Kidney (tissue), 14 donors: ENCODE data around the gene DEDD2. TPM values are rescaled to one million over a fixed set of nuclear protein-coding genes. Genes with fewer than 3 reads are reported as not detected.
A peak's percentile ranks its signal among the peaks of the same experiment; 100 is the strongest.

Experiments
- DNase-seq, 5 donors: peaks; one replicate each; pipeline ENCODE4 v3.0.0-alpha.2; 2013 to 2020
- FAIRE-seq: peaks from 2 replicates; lab custom pipeline; 2012; peaks lifted over from hg19 to GRCh38; lab: Jason Lieb, UNC
- H3K27ac ChIP-seq, 2 donors: one replicate each; pipeline ENCODE4 v1.7.0; 2013; ENCODE audit warnings: low read depth in 2 of 2, low read length in 2 of 2, inconsistent platforms in 1 of 2
- H3K27me3 ChIP-seq: one replicate; pipeline ENCODE4 v1.7.1; 2013; ENCODE audit warnings: low read length, inconsistent platforms; ENCODE audit not compliant: control insufficient read depth, insufficient read depth
- H3K36me3 ChIP-seq, 3 donors: one replicate each; pipeline versions ENCODE4 v1.7.0 to v1.7.1; 2013; ENCODE audit warnings: low read length in 3 of 3, control low read depth in 1 of 3, inconsistent platforms in 1 of 3; ENCODE audit not compliant: insufficient read depth in 3 of 3, control insufficient read depth in 2 of 3
- H3K4me1 ChIP-seq, 3 donors: one replicate each; pipeline versions ENCODE4 v1.7.0 to v1.7.1; 2013; ENCODE audit warnings: low read length in 3 of 3, inconsistent platforms in 1 of 3, low read depth in 1 of 3; ENCODE audit not compliant: control insufficient read depth in 2 of 3, insufficient read depth in 2 of 3
- H3K4me3 ChIP-seq, 3 donors: one replicate each; pipeline versions ENCODE4 v1.7.0 to v1.8.1; 2013; ENCODE audit warnings: low read length in 3 of 3, control low read depth in 1 of 3, inconsistent platforms in 1 of 3
- H3K9ac ChIP-seq, 3 donors: one replicate each; pipeline versions ENCODE4 v1.7.0 to v1.7.1; 2013; ENCODE audit warnings: low read length in 3 of 3, control low read depth in 1 of 3, inconsistent platforms in 1 of 3
- H3K9me3 ChIP-seq, 3 donors: one replicate each; pipeline versions ENCODE4 v1.7.0 to v1.7.1; 2013; ENCODE audit warnings: low read length in 3 of 3, control low read depth in 1 of 3, inconsistent platforms in 1 of 3; ENCODE audit not compliant: control insufficient read depth in 2 of 3, insufficient read depth in 1 of 3
- CTCF ChIP-seq: IDR thresholded peaks from 3 replicates; pipeline ENCODE4 v1.5.1; 2012; ENCODE audit warnings: mild to moderate bottlenecking, moderate library complexity, borderline replicate concordance; ENCODE audit not compliant: insufficient read depth; ENCODE audit errors: extremely low read depth
- intact Hi-C: fragments of 100-400 bp; cut with DNase I; formaldehyde crosslinking; loops from one replicate; pipeline ENCODE4 v1.11.1; 2022
- polyA plus RNA-seq: library from polyadenylated mRNA; stranded (reverse); fragments of 350-450 nt; fragmentation: Illumina TruSeq; extraction: RNeasy Lipid Tissue Mini Kit (QIAGEN cat#74804); gene quantifications from one replicate; pipeline ENCODE4 v1.2.3, GENCODE V29; 2014; ENCODE audit warnings: low read depth, low replicate concordance; ENCODE audit not compliant: insufficient read depth
- total RNA-seq: library from RNA; stranded (reverse); fragmentation: NEBNext Ultra II Directional; extraction: Animal tissue kit (Norgen Biotek cat#: 25700); gene quantifications from one replicate; pipeline ENCODE4 v1.2.1, GENCODE V29; 2021
- donor health status: control.
- donor health status: control.
- donor health status: control.
- donor health status: control.
- donor health status: control.
- donor health status: DM: yes; HTN: yes; CAD: no.
- donor health status: Normal renal cell carcinoma (clear cell type).

DEDD2 gene
- total and polyA plus RNA-seq, 2 donors from 2014 or later = 26.1 to 36.3 TPM

GRCh38 chr19:42239544-42240220 is 22.2 kb upstream of the DEDD2 start:
- peaks cover 0 to 14% (median 5%) of the 10 kb centered on the region in 3 donors for H3K36me3 ChIP-seq

DNA sequence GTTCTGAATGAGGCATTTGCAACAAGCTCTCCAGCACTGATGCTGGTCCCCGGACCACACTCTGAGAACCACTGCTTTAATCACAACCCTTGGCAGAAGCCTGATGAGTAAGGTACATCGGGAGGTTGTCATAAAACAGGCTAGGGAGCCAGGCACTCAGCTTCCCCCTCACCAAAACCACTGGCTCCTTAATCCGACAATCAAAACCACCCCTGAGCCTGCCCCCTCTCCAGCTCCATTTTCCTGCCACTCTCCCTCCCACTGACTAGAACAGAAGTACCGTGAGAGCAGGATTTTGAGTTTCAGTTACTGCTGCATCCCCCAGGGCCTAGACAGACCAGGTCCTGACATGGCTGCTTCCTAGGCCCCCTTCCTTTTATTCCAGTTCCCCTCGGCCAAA is 17.7 kb upstream of the DEDD2 start:
- TF ChIP-seq CTCF = no peak
- DNase-seq = no peak
- Histone ChIP-seq H3K27ac (no peak overlapping the region), H3K4me1 (peaks cover 0 to 4% (median 0%) of the 10 kb centered on the region in 3 donors), H3K36me3 (peaks cover 0 to 32% (median 22%) of the 10 kb centered on the region in 3 donors), H3K27me3 (no peaks in the 10 kb centered on the region), H3K4me3 (no peak overlapping the region), H3K9me3 (no peaks in the 10 kb centered on the region), H3K9ac (no peak overlapping the region)
- no peak for FAIRE-seq
- intact Hi-C loops = no loop called here

More at GRCh38 chr19:42239544-42240220, 22.2 kb upstream of the DEDD2 start:
- DNase-seq = peak in 1 of 5 donors; percentile 38
- no peaks in the 10 kb centered on the region for H3K27me3 ChIP-seq
- H3K4me1 ChIP-seq = peaks cover 0 to 11% (median 7%) of the 10 kb centered on the region in 3 donors
- H3K9me3 ChIP-seq = no peaks in the 10 kb centered on the region
- no peak overlapping the region for H3K27ac ChIP-seq
- no peak overlapping the region for H3K9ac ChIP-seq
- no peak overlapping the region for H3K4me3 ChIP-seq
- intact Hi-C loops = no loop called here
- TF ChIP-seq CTCF = no peak
- no peak for FAIRE-seq

GRCh38 chr19:42234364-42234763 is 16.9 kb upstream of the DEDD2 start:
- Histone ChIP-seq H3K9ac (no peak overlapping the region), H3K9me3 (no peaks in the 10 kb centered on the region), H3K4me3 (no peak overlapping the region), H3K4me1 (peaks cover 0 to 5% (median 0%) of the 10 kb centered on the region in 3 donors), H3K36me3 (peaks cover 0 to 36% (median 27%) of the 10 kb centered on the region in 3 donors), H3K27ac (peak overlapping the region in 1 of 2 donors; percentile 23), H3K27me3 (no peaks in the 10 kb centered on the region)
- intact Hi-C loops = no loop called here
- FAIRE-seq (no peak), DNase-seq (no peak)
- TF ChIP-seq CTCF = no peak
